Measurements from ENCODE around the gene ZNF385D. TPM values are rescaled to one million over a fixed set of nuclear protein-coding genes. Genes with fewer than 3 reads are reported as not detected.

Gene ZNF385D
- total RNA-seq, 1 experiment from 2014 or later: not detected

DNA sequence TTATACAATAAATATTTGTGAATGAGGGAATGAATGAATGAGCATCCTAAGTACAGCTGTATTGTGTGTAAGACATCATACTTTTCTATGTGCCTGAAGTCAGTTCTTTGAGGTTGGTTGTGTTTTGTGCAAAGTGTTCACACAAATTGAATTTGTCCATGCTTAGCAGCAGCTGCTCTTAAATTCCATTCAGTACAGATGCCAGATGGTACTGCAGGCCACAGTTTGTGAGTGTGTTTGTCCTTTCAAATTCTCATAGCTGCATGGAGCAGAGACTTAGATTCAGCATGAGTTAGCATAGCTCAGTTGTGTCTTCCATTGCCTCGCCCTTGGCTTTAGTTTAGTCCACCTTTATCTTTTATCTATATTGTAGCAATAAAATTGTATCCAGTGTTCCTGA is 3.8 kb upstream of the ZNF385D start:
- BruUV-seq (replicated peaks): no TSS peak
- ChIA-PET POLR2A (no interaction called here), RAD21 (ENCODE audit: low non-redundant PET in 1 of 2, low total read pairs in 2 of 2, uncharacterized antibody in 2 of 2, unreplicated experiment in 2 of 2) (no interaction called here), CTCF (no interaction called here)
- Histone ChIP-seq H3K4me1 (ENCODE audit: control insufficient read depth in 1 of 2, insufficient read depth in 2 of 2, low read length in 2 of 2) (no peaks in the 10 kb centered on the region), H3K4me2 (ENCODE audit: low read length) (no peak overlapping the region), H3K27me3 (ENCODE audit: insufficient read depth, low read length) (no peaks in the 10 kb centered on the region), H4K20me1 (ENCODE audit: insufficient read depth) (no peaks in the 10 kb centered on the region), H3K79me2 (ENCODE audit: insufficient read depth, low read length) (no peaks in the 10 kb centered on the region), H3K27ac (ENCODE audit: low read depth, low read length) (no peak overlapping the region), H2AFZ (ENCODE audit: low read depth, low read length, poor library complexity, severe bottlenecking) (no peak overlapping the region), H3K9ac (ENCODE audit: low read length) (no peak overlapping the region), H3K4me3 (replicated peaks in 1 of 2; ENCODE audit: low read depth in 1 of 2, low read length in 2 of 2) (no peak overlapping the region), H3K36me3 (ENCODE audit: control insufficient read depth in 1 of 2, insufficient read depth in 2 of 2, low read length in 2 of 2) (no peaks in the 10 kb centered on the region; a peak in 1 of 4 replicates), H3K9me3 (ENCODE audit: control insufficient read depth in 1 of 2, insufficient read depth in 1 of 2, low read depth in 1 of 2, low read length in 2 of 2) (peaks cover 22% of the 10 kb centered on the region in 2 experiments; a peak in 3 of 4 replicates), H3K9me2 (ENCODE audit: insufficient read depth) (no peaks in the 10 kb centered on the region)
- TF ChIP-seq ZFX (IDR thresholded peaks at IDR 0.05) (no peak), POLR2AphosphoS5 (IDR thresholded peaks at IDR 0.05; ENCODE audit: low read depth, low read length) (no peak), TCF7L2 (IDR thresholded peaks at IDR 0.05; ENCODE audit: borderline replicate concordance, extremely low read depth, insufficient read depth, insufficient read length) (no peak), RAD21 (IDR thresholded peaks at IDR 0.05; ENCODE audit: low read depth) (no peak)
- TF ChIP-seq, protein P1, sequence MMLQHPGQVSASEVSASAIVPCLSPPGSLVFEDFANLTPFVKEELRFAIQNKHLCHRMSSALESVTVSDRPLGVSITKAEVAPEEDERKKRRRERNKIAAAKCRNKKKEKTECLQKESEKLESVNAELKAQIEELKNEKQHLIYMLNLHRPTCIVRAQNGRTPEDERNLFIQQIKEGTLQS (IDR thresholded peaks at IDR 0.05): no peak
- intact Hi-C loops (cut with micrococcal nuclease): no loop called here
- DNase-seq (ENCODE audit: low read depth, low spot score) (no peak), ATAC-seq (no peak)

DNA sequence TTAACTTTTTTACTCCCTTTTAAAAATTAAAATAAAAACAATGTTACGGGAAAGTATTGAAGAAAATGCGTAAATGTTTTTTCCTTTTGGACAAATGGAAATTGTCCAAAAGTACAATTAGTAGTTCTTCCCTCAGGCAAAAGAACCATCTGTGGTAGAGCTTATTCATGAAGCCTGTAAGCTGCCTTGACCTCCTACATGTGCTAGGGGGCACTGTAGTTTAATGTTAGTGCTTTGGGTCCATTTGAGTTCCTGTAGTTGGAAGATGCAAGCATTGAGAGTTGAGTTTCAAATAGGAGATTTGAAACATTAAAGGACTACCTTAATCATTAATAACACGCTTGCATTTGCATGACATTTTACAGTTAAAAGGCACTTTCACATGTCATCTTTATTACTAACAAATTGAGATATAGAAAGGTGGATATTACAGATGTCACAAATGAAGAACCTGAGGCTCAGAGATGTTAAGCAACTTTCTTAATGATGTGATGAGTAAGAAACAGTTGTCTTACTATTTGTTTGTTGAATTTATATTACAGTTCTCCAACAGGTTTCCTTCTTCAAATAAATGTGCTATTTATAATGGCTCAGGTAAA is 1.8 kb upstream of the ZNF385D start:
- no peak overlapping the region for H3K9ac ChIP-seq (ENCODE audit: low read length)
- H3K4me1 ChIP-seq (ENCODE audit: control insufficient read depth in 1 of 2, insufficient read depth in 2 of 2, low read length in 2 of 2): no peaks in the 10 kb centered on the region
- no TSS peak for BruUV-seq (replicated peaks)
- TF ChIP-seq YY1 (IDR thresholded peaks at IDR 0.05; ENCODE audit: extremely low read depth, insufficient replicate concordance, low read depth, low read length): no peak
- TF ChIP-seq, protein P2, sequence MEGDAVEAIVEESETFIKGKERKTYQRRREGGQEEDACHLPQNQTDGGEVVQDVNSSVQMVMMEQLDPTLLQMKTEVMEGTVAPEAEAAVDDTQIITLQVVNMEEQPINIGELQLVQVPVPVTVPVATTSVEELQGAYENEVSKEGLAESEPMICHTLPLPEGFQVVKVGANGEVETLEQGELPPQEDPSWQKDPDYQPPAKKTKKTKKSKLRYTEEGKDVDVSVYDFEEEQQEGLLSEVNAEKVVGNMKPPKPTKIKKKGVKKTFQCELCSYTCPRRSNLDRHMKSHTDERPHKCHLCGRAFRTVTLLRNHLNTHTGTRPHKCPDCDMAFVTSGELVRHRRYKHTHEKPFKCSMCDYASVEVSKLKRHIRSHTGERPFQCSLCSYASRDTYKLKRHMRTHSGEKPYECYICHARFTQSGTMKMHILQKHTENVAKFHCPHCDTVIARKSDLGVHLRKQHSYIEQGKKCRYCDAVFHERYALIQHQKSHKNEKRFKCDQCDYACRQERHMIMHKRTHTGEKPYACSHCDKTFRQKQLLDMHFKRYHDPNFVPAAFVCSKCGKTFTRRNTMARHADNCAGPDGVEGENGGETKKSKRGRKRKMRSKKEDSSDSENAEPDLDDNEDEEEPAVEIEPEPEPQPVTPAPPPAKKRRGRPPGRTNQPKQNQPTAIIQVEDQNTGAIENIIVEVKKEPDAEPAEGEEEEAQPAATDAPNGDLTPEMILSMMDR (IDR thresholded peaks at IDR 0.05 in 2 of 3, conservative IDR thresholded peaks at IDR 0.05 in 1 of 3; ENCODE audit: borderline replicate concordance in 1 of 3, insufficient read depth in 1 of 3, low read depth in 2 of 3, low read length in 2 of 3): peak in 1 of 3 experiments; percentile 7; a peak in 1 of 6 replicates
- TF ChIP-seq SRF (IDR thresholded peaks at IDR 0.05; ENCODE audit: low read depth): no peak
- no peak for DNase-seq (ENCODE audit: low read depth, low spot score)
- CTCF ChIA-PET: no interaction called here
- H3K9me2 ChIP-seq (ENCODE audit: insufficient read depth): no peaks in the 10 kb centered on the region
- POLR2A ChIA-PET: no interaction called here
- intact Hi-C loops (cut with micrococcal nuclease): no loop called here
- H3K79me2 ChIP-seq (ENCODE audit: insufficient read depth, low read length): no peaks in the 10 kb centered on the region
- no peaks in the 10 kb centered on the region for H3K27me3 ChIP-seq (ENCODE audit: insufficient read depth, low read length)
- no peak overlapping the region for H3K27ac ChIP-seq (ENCODE audit: low read depth, low read length)
- H3K36me3 ChIP-seq (ENCODE audit: control insufficient read depth in 1 of 2, insufficient read depth in 2 of 2, low read length in 2 of 2): no peaks in the 10 kb centered on the region; a peak in 1 of 4 replicates
- H4K20me1 ChIP-seq (ENCODE audit: insufficient read depth): no peaks in the 10 kb centered on the region
- no peak overlapping the region for H2AFZ ChIP-seq (ENCODE audit: low read depth, low read length, poor library complexity, severe bottlenecking)
- H3K4me2 ChIP-seq (ENCODE audit: low read length): no peak overlapping the region
- no peak for ATAC-seq
- peaks cover 9 to 18% of the 10 kb centered on the region in 2 experiments; a peak in 3 of 4 replicates for H3K9me3 ChIP-seq (ENCODE audit: control insufficient read depth in 1 of 2, insufficient read depth in 1 of 2, low read depth in 1 of 2, low read length in 2 of 2)
- RAD21 ChIA-PET (ENCODE audit: low non-redundant PET in 1 of 2, low total read pairs in 2 of 2, uncharacterized antibody in 2 of 2, unreplicated experiment in 2 of 2): no interaction called here
- no peak overlapping the region for H3K4me3 ChIP-seq (replicated peaks in 1 of 2; ENCODE audit: low read depth in 1 of 2, low read length in 2 of 2)

Measured in HCT116 (cell line).